SK-N-SH treated with all-trans-retinoic acid at 6 μM for 48 hours (cell line): Measurements from ENCODE around the gene UNG.

Experiments used
- ATAC-seq: fragments of 200-7000 bp; cut with Tn5 transposase; 3 replicates; pipeline ENCODE4 v1.9.1; 2020; ENCODE audit warnings: mild to moderate bottlenecking, moderate library complexity
- ARNTL ChIP-seq: fragments of 450-650 bp; formaldehyde crosslinking; IDR thresholded peaks from 2 replicates; pipeline ENCODE4 v1.5.0; 2020; ENCODE audit warnings: low read depth, mild to moderate bottlenecking, moderate library complexity, borderline replicate concordance
- BACH2 ChIP-seq: fragments of 250-450 bp; sonication (Bioruptor Pico); IDR thresholded peaks from 2 replicates; pipeline ENCODE4 v1.9.0; 2021; ENCODE audit warnings: mild to moderate bottlenecking, borderline replicate concordance
- CREB5 ChIP-seq: fragments of 250-450 bp; sonication (Bioruptor Pico); IDR thresholded peaks from 2 replicates; pipeline ENCODE4 v1.5.1; 2020; ENCODE audit warnings: low read depth, mild to moderate bottlenecking, moderate library complexity
- CSDC2 ChIP-seq: fragments of 250-450 bp; sonication (Bioruptor Pico); IDR thresholded peaks from 2 replicates; pipeline ENCODE4 v1.5.0; 2020; ENCODE audit warnings: mild to moderate bottlenecking, moderate library complexity
- ESRRG ChIP-seq: fragments of 250-450 bp; sonication (Bioruptor Pico); IDR thresholded peaks from 2 replicates; pipeline ENCODE4 v1.6.1; 2021; ENCODE audit warnings: mild to moderate bottlenecking
- GLIS3 ChIP-seq: fragments of 250-450 bp; sonication (Bioruptor Pico); IDR thresholded peaks from 2 replicates; pipeline ENCODE4 v1.5.0; 2020; ENCODE audit warnings: mild to moderate bottlenecking, moderate library complexity
- ISL1 ChIP-seq: fragments of 250-450 bp; sonication (Bioruptor Pico); IDR thresholded peaks from 2 replicates; pipeline ENCODE4 v2.1.2; 2022; ENCODE audit warnings: mild to moderate bottlenecking, moderate library complexity
- OSR1 ChIP-seq: fragments of 250-450 bp; sonication (Bioruptor Pico); IDR thresholded peaks from 2 replicates; pipeline ENCODE4 v1.8.0; 2022; ENCODE audit warnings: moderate library complexity, mild to moderate bottlenecking, inconsistent platforms
- PATZ1 ChIP-seq: fragments of 250-450 bp; sonication (Bioruptor Pico); IDR thresholded peaks from 2 replicates; pipeline ENCODE4 v1.8.0; 2020; ENCODE audit warnings: mild to moderate bottlenecking, moderate library complexity, borderline replicate concordance
- POU6F1 ChIP-seq: fragments of 250-450 bp; sonication (Bioruptor Pico); IDR thresholded peaks from 2 replicates; pipeline ENCODE4 v1.8.0; 2021; ENCODE audit warnings: low read depth, mild to moderate bottlenecking, moderate library complexity, borderline replicate concordance
- PPARA ChIP-seq: fragments of 250-450 bp; sonication (Bioruptor Pico); IDR thresholded peaks from 2 replicates; pipeline ENCODE4 v1.5.0; 2020; ENCODE audit warnings: mild to moderate bottlenecking, borderline replicate concordance
- RARB ChIP-seq: fragments of 250-450 bp; sonication (Bioruptor Pico); IDR thresholded peaks from 2 replicates; pipeline ENCODE4 v1.8.0; 2021; ENCODE audit warnings: mild to moderate bottlenecking, moderate library complexity
- SNAI2 ChIP-seq: fragments of 250-450 bp; sonication (Bioruptor Pico); IDR thresholded peaks from 2 replicates; pipeline ENCODE4 v1.5.0; 2020; ENCODE audit warnings: mild to moderate bottlenecking, moderate library complexity
- TCF4 ChIP-seq: fragments of 250-450 bp; sonication (Bioruptor Pico); IDR thresholded peaks from 2 replicates; pipeline ENCODE4 v1.8.0; 2021; ENCODE audit warnings: mild to moderate bottlenecking, moderate library complexity, borderline replicate concordance
- TOX ChIP-seq: fragments of 250-450 bp; sonication (Bioruptor Pico); IDR thresholded peaks from 2 replicates; pipeline ENCODE4 v1.8.0; 2021; ENCODE audit warnings: mild to moderate bottlenecking, moderate library complexity, borderline replicate concordance
- ZC3H10 ChIP-seq: fragments of 250-450 bp; sonication (Bioruptor Pico); IDR thresholded peaks from 2 replicates; pipeline ENCODE4 v1.5.1; 2021; ENCODE audit warnings: mild to moderate bottlenecking, moderate library complexity
- ZFP3 ChIP-seq: fragments of 250-450 bp; sonication (Bioruptor Pico); IDR thresholded peaks from 2 replicates; pipeline ENCODE4 v1.5.0; 2020; ENCODE audit warnings: mild to moderate bottlenecking, moderate library complexity
- ZFP30 ChIP-seq: fragments of 450-650 bp; formaldehyde crosslinking; IDR thresholded peaks from 2 replicates; pipeline ENCODE4 v1.5.0; 2022; ENCODE audit warnings: mild to moderate bottlenecking, moderate library complexity
- ZNF565 ChIP-seq: fragments of 450-650 bp; formaldehyde crosslinking; conservative IDR thresholded peaks from 2 replicates; pipeline ENCODE4 v1.5.0; 2020; ENCODE audit warnings: low read depth, mild to moderate bottlenecking, moderate library complexity
- ZNF70 ChIP-seq: fragments of 450-650 bp; formaldehyde crosslinking; IDR thresholded peaks from 2 replicates; pipeline ENCODE4 v1.5.0; 2020; ENCODE audit warnings: mild to moderate bottlenecking, moderate library complexity
- ZNF8 ChIP-seq: fragments of 450-650 bp; formaldehyde crosslinking; IDR thresholded peaks from 2 replicates; pipeline ENCODE4 v1.5.0; 2020; ENCODE audit warnings: mild to moderate bottlenecking, moderate library complexity
- TF ChIP-seq, protein P1 (sequence below): fragments of 250-450 bp; sonication (Bioruptor Pico); IDR thresholded peaks from 2 replicates; pipeline ENCODE4 v1.5.1; 2021; ENCODE audit warnings: mild to moderate bottlenecking, moderate library complexity
- TF ChIP-seq, protein P2 (sequence below): fragments of 250-450 bp; sonication (Bioruptor Pico); IDR thresholded peaks from 2 replicates; pipeline ENCODE4 v1.5.0; 2020; ENCODE audit warnings: mild to moderate bottlenecking, moderate library complexity

UNG gene

GRCh38 chr12:109139360-109139759, 42.0 kb downstream of the UNG start:
- no peak for ATAC-seq
- TF ChIP-seq ZNF8 (CRISPR knock-in tag) (no peak), ZNF565 (CRISPR knock-in tag) (no peak), OSR1 (CRISPR knock-in tag) (no peak), ZC3H10 (no peak), RARB (CRISPR knock-in tag) (no peak), TOX (CRISPR knock-in tag) (no peak), ISL1 (no peak), ZNF70 (CRISPR knock-in tag) (no peak), BACH2 (CRISPR knock-in tag) (no peak), POU6F1 (CRISPR knock-in tag) (no peak), PPARA (CRISPR knock-in tag) (no peak), CREB5 (CRISPR knock-in tag) (no peak)
- TF ChIP-seq, protein P1, sequence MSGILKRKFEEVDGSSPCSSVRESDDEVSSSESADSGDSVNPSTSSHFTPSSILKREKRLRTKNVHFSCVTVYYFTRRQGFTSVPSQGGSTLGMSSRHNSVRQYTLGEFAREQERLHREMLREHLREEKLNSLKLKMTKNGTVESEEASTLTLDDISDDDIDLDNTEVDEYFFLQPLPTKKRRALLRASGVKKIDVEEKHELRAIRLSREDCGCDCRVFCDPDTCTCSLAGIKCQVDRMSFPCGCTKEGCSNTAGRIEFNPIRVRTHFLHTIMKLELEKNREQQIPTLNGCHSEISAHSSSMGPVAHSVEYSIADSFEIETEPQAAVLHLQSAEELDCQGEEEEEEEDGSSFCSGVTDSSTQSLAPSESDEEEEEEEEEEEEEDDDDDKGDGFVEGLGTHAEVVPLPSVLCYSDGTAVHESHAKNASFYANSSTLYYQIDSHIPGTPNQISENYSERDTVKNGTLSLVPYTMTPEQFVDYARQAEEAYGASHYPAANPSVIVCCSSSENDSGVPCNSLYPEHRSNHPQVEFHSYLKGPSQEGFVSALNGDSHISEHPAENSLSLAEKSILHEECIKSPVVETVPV (CRISPR knock-in tag), result no peak

- TF ChIP-seq ARNTL (CRISPR knock-in tag) (no peak), ZNF8 (CRISPR knock-in tag) (no peak), SNAI2 (CRISPR knock-in tag) (no peak), ZFP3 (no peak), CREB5 (CRISPR knock-in tag) (no peak), TCF4 (CRISPR knock-in tag) (no peak), PPARA (CRISPR knock-in tag) (no peak), ZNF565 (CRISPR knock-in tag) (no peak), ISL1 (no peak), OSR1 (CRISPR knock-in tag) (no peak), CSDC2 (no peak), ZNF70 (CRISPR knock-in tag) (no peak), ZFP30 (CRISPR knock-in tag) (no peak)
- TF ChIP-seq, protein P1 (CRISPR knock-in tag), result no peak
- no peak for ATAC-seq
These were observed 42.4 kb downstream of the UNG start for GRCh38 chr12:109139791-109140190.

GRCh38 chr12:109140560-109140959, 43.2 kb downstream of the UNG start:
- no peak for ATAC-seq
- TF ChIP-seq CREB5 (CRISPR knock-in tag) (no peak), ZFP3 (no peak), BACH2 (CRISPR knock-in tag) (no peak), ESRRG (CRISPR knock-in tag) (no peak), RARB (CRISPR knock-in tag) (no peak), GLIS3 (CRISPR knock-in tag) (no peak), ZNF565 (CRISPR knock-in tag) (no peak), ZC3H10 (no peak), PATZ1 (CRISPR knock-in tag) (no peak), CSDC2 (no peak), ZNF70 (CRISPR knock-in tag) (no peak), PPARA (CRISPR knock-in tag) (no peak), OSR1 (CRISPR knock-in tag) (no peak), ZNF8 (CRISPR knock-in tag) (no peak), TOX (CRISPR knock-in tag) (no peak), SNAI2 (CRISPR knock-in tag) (no peak), ISL1 (no peak)
- TF ChIP-seq, protein P2, sequence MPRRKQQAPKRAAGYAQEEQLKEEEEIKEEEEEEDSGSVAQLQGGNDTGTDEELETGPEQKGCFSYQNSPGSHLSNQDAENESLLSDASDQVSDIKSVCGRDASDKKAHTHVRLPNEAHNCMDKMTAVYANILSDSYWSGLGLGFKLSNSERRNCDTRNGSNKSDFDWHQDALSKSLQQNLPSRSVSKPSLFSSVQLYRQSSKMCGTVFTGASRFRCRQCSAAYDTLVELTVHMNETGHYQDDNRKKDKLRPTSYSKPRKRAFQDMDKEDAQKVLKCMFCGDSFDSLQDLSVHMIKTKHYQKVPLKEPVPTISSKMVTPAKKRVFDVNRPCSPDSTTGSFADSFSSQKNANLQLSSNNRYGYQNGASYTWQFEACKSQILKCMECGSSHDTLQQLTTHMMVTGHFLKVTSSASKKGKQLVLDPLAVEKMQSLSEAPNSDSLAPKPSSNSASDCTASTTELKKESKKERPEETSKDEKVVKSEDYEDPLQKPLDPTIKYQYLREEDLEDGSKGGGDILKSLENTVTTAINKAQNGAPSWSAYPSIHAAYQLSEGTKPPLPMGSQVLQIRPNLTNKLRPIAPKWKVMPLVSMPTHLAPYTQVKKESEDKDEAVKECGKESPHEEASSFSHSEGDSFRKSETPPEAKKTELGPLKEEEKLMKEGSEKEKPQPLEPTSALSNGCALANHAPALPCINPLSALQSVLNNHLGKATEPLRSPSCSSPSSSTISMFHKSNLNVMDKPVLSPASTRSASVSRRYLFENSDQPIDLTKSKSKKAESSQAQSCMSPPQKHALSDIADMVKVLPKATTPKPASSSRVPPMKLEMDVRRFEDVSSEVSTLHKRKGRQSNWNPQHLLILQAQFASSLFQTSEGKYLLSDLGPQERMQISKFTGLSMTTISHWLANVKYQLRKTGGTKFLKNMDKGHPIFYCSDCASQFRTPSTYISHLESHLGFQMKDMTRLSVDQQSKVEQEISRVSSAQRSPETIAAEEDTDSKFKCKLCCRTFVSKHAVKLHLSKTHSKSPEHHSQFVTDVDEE, result no peak
